ENCODE results near the gene BPI.
"Not testable (repeated sequence)": the region's sequence is repeated elsewhere in the genome, so short reads cannot be mapped to it uniquely, and the experiment has no call there.

Gene BPI

DNA sequence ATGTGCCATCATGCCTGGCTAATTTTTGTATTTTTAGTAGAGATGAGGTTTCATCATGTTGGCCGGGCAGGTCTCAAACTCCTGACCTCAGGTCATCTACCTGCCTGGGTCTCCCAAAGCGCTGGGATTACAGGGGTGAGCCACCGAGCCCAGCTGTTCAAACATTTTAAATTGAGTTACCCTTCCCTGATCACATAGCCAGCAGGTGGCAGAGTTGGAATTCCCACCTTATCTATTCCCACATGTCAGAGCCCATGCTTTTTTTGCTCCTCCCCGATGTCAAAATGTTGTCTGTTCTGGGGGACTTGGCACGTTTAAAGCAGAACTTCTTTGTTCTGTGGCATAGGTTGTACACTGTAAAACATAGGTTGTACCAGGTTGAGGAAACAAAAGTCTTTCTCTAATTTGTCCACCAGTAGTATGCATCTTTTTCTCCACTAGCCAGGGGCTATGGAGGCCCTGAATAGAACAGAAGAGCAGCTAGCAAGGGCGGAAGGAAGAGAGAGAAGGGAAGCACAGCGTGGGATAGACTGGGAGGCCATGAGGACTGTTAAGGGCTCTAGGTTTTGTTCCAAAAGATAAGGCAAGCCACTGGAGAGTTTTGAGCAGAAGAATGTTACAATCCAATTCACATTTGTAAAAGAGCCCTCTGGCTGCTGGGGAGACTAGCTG is 35.0 kb downstream of the BPI start:
- TF ChIP-seq, protein P1, sequence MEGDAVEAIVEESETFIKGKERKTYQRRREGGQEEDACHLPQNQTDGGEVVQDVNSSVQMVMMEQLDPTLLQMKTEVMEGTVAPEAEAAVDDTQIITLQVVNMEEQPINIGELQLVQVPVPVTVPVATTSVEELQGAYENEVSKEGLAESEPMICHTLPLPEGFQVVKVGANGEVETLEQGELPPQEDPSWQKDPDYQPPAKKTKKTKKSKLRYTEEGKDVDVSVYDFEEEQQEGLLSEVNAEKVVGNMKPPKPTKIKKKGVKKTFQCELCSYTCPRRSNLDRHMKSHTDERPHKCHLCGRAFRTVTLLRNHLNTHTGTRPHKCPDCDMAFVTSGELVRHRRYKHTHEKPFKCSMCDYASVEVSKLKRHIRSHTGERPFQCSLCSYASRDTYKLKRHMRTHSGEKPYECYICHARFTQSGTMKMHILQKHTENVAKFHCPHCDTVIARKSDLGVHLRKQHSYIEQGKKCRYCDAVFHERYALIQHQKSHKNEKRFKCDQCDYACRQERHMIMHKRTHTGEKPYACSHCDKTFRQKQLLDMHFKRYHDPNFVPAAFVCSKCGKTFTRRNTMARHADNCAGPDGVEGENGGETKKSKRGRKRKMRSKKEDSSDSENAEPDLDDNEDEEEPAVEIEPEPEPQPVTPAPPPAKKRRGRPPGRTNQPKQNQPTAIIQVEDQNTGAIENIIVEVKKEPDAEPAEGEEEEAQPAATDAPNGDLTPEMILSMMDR (conservative IDR thresholded peaks at IDR 0.05; ENCODE audit: control insufficient read depth, insufficient read depth, low read depth, low read length) = peak; percentile 29
- DNase-seq (ENCODE audit: low read depth) = peak; percentile 29
- no peak overlapping the region for H3K4me3 ChIP-seq (ENCODE audit: control insufficient read depth, low read depth, low read length)

DNA sequence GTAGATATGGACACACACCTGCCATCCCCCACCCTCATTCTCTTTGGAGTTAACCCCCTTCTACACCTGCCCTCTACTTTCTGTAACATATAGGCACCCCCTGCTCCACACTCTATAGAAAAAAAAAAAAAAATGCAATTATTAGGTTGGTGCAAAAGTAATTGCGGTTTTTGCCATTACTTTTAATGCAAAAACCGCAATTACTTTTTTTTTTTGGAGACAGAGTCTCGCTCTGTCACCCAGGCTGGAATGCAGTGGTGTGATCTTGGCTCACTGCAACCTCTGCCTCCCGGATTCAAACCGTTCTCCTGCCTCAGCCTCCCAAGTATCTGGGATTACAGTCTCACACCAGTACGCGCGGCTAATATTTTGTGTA is 35.6 kb downstream of the BPI start:
- not testable (repeated sequence) for H3K4me3 ChIP-seq (ENCODE audit: control insufficient read depth, low read depth, low read length); DNase-seq (ENCODE audit: low read depth)

DNA sequence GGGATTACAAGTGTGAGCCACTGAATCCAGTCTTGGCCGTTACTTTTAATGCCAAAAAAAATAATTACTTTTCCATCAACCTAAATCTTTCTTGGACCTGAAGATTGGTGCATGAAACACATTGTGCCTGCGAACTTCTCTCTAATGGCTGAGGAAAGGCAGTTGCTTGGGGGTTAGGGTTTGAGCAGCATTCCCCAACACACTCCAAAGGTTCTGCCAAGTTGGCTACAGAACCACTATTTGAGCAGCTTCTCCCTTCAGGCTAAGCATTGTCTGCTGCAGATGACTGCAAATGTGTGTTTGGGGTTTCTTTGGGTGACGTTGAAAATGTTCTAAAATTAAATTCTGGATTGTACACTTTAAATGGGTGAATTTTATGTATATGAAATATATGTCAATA is 36.0 kb downstream of the BPI start:
- TF ChIP-seq, protein P1 (conservative IDR thresholded peaks at IDR 0.05; ENCODE audit: control insufficient read depth, insufficient read depth, low read depth, low read length) = no peak
- H3K4me3 ChIP-seq (ENCODE audit: control insufficient read depth, low read depth, low read length) = no peak overlapping the region
- DNase-seq (ENCODE audit: low read depth) = no peak

DNA sequence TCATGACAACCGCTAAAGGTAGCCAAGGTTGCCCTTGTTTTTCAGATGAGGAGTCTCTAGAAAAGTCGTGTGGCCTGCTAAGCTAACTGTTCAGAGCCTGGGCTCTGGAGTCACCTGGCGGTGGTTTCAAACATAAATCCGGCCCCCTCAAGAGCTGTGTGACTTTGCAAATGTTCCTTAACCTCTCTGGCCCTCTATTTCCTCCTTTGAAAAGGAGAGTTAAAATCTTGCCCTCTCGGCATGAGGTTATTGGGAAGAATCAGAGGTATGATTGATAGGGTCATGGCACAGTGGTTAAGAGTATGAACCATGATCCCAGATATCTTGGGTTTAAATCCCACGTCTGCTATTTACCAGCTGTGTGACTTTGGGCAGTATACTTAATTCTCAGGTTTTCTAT is 36.7 kb downstream of the BPI start:
- no peak for DNase-seq (ENCODE audit: low read depth)
- H3K4me3 ChIP-seq (ENCODE audit: control insufficient read depth, low read depth, low read length) = no peak overlapping the region
- TF ChIP-seq, protein P1 (conservative IDR thresholded peaks at IDR 0.05; ENCODE audit: control insufficient read depth, insufficient read depth, low read depth, low read length) = no peak

DNA sequence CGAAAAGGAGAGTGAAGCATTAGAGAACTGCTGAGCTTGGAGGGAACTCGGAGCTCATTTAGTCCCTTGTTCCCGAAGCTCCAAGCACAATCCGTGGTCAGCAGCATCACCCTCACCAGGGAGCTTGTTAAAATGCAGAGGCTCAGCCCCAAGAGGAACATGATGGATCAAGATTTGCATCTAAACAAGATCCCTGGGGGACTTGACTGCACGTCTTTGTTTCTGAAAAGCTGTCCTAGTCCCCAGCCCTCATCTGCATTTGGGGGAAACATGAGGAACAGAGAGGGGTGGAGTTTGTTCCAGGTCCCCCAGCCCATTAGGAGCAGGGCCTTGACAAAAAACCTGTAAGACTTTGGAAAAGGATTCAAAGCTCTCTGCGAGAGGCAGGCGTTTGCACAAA is 38.3 kb downstream of the BPI start:
- no peak for DNase-seq (ENCODE audit: low read depth)
- TF ChIP-seq, protein P1 (conservative IDR thresholded peaks at IDR 0.05; ENCODE audit: control insufficient read depth, insufficient read depth, low read depth, low read length) = no peak
- H3K4me3 ChIP-seq (ENCODE audit: control insufficient read depth, low read depth, low read length) = no peak overlapping the region

DNA sequence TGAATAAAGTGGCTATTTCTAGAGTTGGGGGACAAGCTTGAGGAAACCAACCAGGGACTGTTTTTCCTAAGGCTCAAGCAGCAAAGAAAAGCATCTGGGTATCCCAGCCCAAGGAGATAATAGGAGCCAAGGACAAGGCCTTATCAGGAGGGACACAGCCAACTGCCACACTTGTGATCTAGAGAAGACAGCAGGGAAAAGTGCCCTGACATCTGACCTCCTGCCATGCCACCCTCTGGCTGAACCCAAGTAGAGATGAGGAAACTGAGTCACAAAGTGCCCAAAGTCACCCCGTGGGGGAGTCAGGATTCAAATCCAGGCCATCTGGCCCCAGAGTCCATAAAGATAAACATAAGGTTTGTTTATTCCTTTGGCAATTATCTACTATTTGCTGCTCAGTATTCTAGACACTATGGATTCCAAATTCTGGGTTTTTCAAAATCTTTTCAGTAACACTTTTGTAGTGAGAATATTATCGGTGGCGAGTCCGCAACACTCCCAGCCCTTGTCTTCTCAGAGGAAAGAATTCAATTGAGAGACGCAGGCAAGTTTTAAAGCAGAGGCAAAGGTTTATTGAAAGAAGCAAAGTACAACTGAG is 38.9 kb downstream of the BPI start:
- DNase-seq (ENCODE audit: low read depth) = no peak
- H3K4me3 ChIP-seq (ENCODE audit: control insufficient read depth, low read depth, low read length) = peak overlapping the region; percentile 21
- TF ChIP-seq, protein P1 (conservative IDR thresholded peaks at IDR 0.05; ENCODE audit: control insufficient read depth, insufficient read depth, low read depth, low read length) = no peak

DNA sequence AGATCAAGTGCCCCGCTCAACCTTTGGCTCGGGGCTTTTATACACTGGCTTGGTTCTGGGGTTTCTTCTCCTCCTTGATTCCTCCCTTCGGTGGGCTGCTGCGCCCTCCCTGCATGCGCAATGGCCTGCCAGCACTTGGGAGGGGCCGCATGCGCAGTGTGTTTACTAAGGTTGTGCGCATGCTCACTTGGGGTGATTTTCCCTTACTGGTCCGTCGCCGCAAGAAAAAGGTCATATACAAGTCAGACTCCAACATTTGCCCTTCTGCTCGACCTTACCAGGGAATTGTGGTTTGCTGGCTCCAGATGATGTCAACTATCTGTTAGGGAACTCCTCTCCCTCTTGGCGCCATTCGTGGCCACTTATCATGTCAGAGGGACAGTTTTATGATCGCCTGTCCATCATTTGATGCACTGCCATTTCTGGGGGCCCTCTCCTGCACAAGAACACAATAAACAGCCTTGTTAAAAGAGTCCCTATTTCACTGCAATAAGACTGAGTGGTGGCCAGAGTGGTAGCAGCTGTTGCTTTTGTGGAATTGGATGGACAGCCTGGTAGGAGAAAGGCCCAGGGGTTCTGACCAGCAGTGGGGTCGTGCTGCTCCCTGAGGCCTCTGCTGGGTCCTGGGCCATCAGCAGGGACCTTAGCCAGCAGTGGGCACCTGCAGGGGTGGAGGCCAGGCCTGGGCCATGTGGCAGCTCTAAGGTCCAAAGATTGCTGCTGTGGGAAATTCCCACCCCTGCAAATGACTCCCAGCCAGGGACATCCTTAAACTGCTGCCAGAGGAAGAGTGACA is 39.6 kb downstream of the BPI start:
- peak; percentile 74 for DNase-seq (ENCODE audit: low read depth)
- TF ChIP-seq, protein P1 (conservative IDR thresholded peaks at IDR 0.05; ENCODE audit: control insufficient read depth, insufficient read depth, low read depth, low read length) = no peak
- H3K4me3 ChIP-seq (ENCODE audit: control insufficient read depth, low read depth, low read length) = peak overlapping the region; percentile 21

Measured in fibroblast of mammary gland (primary cell).